ENCODE data around the gene ZBTB45.

The ZBTB45 gene

GRCh38 chr19:58538257-58539168 is 18.9 kb upstream of the ZBTB45 start:
- no peak for DNase-seq (ENCODE audit: low read depth)

DNA sequence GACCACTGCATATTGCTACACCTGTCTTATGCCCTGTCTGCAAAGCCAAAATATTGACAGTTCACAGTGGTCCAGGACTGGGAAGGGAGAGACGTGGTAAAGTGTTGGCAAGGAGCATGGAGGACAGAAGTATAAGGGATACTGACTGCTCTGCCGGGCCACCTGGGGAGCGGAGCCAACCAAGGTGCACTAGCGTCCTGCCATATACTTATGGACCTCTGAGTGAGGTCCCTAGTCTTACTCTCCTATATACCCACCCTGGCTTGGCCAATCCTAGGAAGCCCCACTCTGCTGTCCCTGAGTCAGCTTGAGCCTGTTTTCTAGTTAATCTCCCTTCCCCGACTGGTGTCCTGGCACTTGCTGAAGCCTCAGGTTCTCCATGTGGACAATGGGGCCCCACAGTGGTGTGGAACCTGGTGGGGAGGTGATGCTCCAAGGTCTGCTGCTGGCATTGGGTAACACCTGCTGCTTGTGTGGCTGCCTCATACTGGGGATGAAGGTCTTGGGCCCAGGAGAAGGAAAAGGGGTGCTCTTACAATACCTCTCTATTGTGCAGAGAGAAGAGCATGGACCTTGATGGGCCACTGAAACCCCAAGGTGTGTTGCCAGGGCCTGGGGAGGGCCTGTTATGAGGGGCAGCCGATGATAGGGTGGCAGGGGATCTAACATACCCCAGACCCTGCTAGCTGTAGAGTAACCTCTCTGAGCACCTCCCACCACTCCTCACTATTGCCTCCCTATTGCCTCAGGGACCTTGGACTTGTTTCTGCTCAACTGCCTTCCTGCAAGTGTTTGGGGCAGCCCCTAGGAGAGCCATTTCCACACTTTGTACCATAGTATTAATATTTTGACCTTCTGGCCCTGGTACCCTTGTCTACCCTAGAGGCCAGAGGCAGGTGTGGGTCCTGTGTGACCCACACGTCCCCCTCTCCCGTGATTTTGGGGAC is 17.5 kb upstream of the ZBTB45 start:
- DNase-seq (ENCODE audit: low read depth) = no peak

- DNase-seq (ENCODE audit: low read depth) = no peak
Measured at GRCh38 chr19:58535857-58536256, 16.2 kb upstream of the ZBTB45 start.

DNA sequence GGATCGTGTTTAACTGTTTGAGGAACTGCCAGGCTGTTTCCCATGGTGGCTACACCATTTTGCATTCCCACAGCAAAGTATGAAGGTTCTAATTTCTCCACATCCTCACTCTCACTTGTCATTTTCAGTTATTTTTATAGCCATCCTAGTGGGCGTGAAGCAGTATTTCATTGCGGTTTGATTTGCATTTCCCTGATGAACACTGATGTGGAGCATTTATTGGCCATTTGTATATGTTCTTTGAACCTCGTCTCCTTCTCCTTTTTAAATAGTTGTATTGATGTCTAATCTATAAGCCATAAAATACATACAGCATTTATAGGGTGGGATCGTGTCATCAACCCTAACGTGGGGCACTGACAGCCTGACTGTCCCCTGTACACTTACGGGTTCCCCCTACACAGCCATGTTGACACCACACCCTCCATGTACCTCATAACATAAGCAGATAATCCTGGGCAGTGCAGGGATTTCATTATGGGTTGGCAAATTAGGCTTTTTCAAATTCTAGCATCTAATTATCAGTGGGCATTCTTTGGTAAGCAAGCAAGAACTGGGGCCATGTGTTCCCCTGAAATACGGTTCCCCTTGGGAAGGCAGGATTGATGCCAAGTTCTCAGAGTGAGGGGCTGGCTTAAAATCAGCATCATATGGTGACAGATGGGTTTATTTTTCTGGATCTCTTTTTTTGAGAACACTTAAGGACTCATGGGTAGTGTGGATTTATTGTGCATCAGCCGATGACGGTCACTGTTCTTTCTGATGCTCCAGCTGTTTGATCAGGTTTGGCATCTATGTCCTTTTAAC is 11.6 kb upstream of the ZBTB45 start:
- DNase-seq (ENCODE audit: low read depth) = no peak

DNA sequence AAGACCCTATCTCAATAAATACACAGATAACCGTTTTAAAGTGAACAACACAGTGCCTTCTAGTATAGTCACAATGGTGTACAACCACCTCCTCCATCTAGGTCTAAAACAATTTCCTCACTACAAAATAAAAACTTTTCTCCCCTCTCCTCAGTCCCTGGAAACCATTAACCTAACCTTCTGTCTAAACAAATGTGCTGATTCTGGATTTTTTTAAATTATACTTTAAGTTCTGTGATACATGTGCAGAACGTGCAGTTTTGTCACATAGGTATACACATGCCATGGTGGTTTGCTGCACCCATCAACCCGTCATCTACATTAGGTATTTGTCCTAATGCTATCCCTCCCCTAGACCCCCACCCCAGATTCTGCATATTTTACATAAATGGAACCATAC is 9.8 kb upstream of the ZBTB45 start:
- DNase-seq (ENCODE audit: low read depth) = no peak

- no peak for DNase-seq (ENCODE audit: low read depth)
Measured at GRCh38 chr19:58522709-58523108, 3.1 kb upstream of the ZBTB45 start.

DNA sequence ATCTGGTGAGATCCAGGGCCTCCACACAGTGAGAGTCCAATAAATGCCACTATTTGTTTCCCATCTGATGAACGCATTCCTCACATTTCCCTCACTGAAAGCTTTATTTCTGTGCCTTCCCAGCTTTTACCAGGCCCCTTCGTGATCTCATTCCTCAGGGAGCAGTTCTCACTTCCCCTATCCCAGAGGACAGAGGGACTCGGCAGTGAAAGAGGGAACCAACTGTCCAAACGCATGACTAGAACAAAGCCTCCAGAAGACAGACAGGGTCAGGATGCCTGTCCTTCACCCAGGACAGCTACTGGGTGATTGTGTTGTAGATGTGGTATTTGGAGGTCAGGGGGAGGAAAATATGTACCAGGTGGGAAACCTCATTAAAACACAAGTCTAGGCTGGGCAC is 2.0 kb upstream of the ZBTB45 start:
- DNase-seq (ENCODE audit: low read depth) = no peak

DNA sequence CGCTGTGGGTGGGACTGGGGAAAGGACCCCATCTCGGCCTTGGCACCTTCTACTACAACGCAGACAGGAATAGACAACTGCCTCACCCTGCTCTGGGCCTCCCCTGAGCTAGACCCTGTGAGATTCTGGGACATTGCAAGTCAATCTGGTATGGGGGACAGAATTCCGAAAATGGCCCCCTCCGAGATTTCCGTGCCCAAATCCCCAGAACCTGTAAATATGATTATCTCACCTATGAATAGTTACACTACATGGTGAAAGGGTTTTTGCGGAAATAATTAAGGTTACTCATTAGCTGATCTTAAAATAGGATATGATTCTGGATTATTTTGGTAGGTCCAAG is 618 bp upstream of the ZBTB45 start:
- DNase-seq (ENCODE audit: low read depth) = no peak

- DNase-seq (ENCODE audit: low read depth) = peak; percentile 23
Measured at GRCh38 chr19:58519087-58519354, 589 bp downstream of the ZBTB45 start.

- no peak for DNase-seq (ENCODE audit: low read depth)
Measured at GRCh38 chr19:58518256-58519086, 1.1 kb downstream of the ZBTB45 start.

- no peak for DNase-seq (ENCODE audit: low read depth)
Measured at GRCh38 chr19:58516964-58517833, 2.4 kb downstream of the ZBTB45 start.

DNA sequence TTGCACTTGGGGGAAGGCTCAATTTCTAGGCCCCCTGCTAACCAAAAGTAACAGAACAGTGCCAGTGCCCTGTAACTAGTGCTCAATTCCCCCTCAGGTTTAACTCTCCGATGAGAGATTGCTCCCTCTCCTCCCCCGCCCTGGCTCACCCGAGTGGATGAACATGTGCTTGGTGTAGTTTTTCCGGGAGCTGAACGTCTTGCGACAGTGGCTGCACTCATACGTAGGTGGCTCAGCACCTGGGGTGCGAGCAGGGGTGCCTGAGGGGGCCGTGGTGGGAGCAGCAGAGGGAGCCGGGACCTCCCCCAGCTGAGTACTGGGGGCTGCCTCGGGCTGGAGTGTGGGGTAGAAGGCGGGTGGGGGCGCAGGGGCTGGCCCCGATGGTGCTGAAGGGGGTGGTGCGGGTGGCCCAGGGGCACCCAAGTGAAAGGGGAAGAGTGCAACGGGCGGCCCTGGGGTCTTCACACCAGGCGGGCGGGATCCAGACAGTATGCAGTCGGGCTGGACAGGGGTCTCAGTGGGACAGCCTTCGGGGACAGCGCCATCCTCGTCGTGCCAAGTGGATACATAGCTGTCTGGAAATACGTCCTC is 3.3 kb downstream of the ZBTB45 start:
- no peak for DNase-seq (ENCODE audit: low read depth)

DNA sequence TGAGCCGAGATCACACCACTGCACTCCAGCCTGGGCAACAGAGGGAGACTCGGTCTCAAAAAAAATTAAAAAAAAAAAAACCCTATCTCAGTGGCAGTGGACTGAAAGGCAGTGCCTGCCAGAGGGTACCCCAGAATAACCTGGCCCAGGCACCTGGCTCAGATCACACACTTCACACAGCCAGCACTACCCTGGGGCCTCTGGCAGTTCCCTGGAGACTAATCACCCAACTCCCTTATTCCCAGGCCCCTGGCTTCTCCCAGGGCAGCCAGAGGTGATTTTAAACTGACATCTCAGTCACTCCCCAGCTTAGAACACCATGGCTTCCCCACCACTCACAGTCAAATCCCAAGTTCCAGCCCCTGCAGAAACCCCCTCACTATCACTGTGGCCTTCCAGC is 4.4 kb downstream of the ZBTB45 start:
- DNase-seq (ENCODE audit: low read depth) = no peak

DNA sequence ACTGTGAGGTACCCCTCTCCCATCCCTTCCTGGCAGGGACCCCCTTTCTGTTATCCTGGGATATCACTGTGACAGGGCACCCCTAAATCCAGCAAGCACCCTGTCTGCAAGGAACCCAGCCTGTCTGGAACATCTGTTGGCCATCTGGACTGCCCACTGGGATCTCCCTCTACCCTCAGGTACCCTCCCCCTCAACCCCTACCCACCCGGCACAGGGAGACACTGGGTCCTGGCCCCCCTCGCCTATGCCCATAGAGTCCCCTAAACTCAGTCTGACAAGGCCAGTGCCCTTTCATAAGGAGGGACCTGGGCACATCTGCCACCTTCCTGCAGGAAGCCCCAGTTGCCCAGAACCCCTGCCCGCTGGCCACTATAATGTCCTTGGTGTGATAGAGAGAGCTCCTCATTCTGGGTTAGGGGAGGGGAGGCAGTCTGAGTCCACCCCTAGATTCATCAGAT is 5.0 kb downstream of the ZBTB45 start:
- DNase-seq (ENCODE audit: low read depth) = no peak

DNA sequence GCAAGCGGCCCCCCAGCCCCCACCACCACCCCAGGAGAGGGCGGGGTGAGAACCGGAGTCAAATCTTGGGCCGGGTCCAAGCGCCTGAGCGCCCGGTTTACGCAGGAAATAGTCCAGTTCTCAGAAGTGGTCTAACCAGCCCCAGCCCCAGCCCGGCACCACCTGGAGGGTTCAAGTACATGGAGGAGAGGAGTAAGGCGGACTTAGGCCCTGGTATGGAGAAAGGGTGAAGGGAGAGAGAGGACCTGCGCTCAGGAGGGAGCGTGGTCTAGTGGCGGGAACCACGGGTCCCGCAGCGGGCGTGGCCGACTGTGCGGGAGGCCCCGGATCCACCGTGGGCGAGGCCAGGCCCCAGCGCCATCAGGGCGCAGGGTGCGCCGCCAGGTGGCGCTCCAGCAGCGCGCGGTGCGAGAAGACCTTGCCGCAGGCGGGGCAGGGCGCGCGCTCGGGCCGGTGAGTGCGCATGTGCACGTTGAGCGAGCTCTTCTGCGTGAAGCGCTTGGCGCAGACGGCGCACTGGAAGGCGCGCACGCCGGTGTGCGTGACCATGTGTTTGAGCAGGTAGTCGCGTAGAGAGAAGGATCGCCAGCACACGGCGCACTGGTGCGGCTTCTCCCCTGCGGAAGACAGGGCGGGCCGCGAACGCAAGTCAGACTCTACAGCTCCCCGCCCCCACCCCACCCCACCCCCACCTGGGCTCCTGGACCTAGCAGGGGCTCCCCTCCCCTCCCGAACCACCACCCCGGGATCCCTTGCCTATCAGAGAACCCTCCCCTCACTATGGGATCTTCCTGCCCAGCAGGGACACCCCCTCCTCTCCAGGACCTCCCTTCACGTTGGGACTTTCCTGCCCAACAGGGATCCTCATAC is 5.7 kb downstream of the ZBTB45 start:
- DNase-seq (ENCODE audit: low read depth) = peak; percentile 93

- no peak for DNase-seq (ENCODE audit: low read depth)
Measured at GRCh38 chr19:58513213-58513693, 6.4 kb downstream of the ZBTB45 start.

- DNase-seq (ENCODE audit: low read depth) = no peak
Measured at GRCh38 chr19:58511353-58512208, 8.0 kb downstream of the ZBTB45 start, which contains the start of gene SLC27A5. Gene SLC27A5 (minus strand): TSS chr19:58511992. CDS start chr19:58511955, 37 bp downstream.
